Limb (tissue), 2 donors: ENCODE data around the gene LTC4S.
"Not testable (repeated sequence)": the region's sequence is repeated elsewhere in the genome, so short reads cannot be mapped to it uniquely, and the experiment has no call there.

Experiments
- DNase-seq, 2 donors: peaks; one replicate each; pipeline ENCODE4 v3.0.0-alpha.2; 2016; ENCODE audit errors: extremely low spot score in 2 of 2

LTC4S gene

GRCh38 chr5:179793468-179794139 lies at the start of gene LTC4S:
Gene LTC4S (plus strand): TSS chr5:179793986. CDS start chr5:179794081, 95 bp downstream.
- DNase-seq, result peak; percentile 34 to 59

- DNase-seq, result not testable (repeated sequence)
Measured at GRCh38 chr5:179744106-179744505, 49.7 kb upstream of the LTC4S start.

GRCh38 chr5:179746872-179747271 lies 46.9 kb upstream of the LTC4S start:
- DNase-seq, result no peak

GRCh38 chr5:179747811-179748210 lies 46.0 kb upstream of the LTC4S start:
- no peak for DNase-seq

GRCh38 chr5:179749857-179750508 lies 43.8 kb upstream of the LTC4S start:
- no peak for DNase-seq

- DNase-seq, result no peak
Measured at GRCh38 chr5:179753971-179754370, 39.8 kb upstream of the LTC4S start.

GRCh38 chr5:179755022-179755421 lies 38.8 kb upstream of the LTC4S start:
- DNase-seq, result no peak

GRCh38 chr5:179758955-179759354 lies 34.8 kb upstream of the LTC4S start:
- DNase-seq, result no peak

- DNase-seq, result no peak
Measured at GRCh38 chr5:179759581-179760551, 33.9 kb upstream of the LTC4S start.

GRCh38 chr5:179762079-179762780 lies 31.6 kb upstream of the LTC4S start:
- DNase-seq, result no peak

GRCh38 chr5:179762781-179763176 lies 31.0 kb upstream of the LTC4S start:
- DNase-seq, result no peak

- DNase-seq, result peak; percentile 60 to 79
Measured at GRCh38 chr5:179763215-179763945, 30.4 kb upstream of the LTC4S start.

GRCh38 chr5:179764056-179764455 lies 29.7 kb upstream of the LTC4S start:
- no peak for DNase-seq

GRCh38 chr5:179765400-179765799 lies 28.4 kb upstream of the LTC4S start:
- DNase-seq, result no peak

GRCh38 chr5:179766021-179766725 lies 27.6 kb upstream of the LTC4S start:
- DNase-seq, result no peak

- DNase-seq, result no peak
Measured at GRCh38 chr5:179766726-179767455, 26.9 kb upstream of the LTC4S start.

GRCh38 chr5:179767496-179768100 lies 26.2 kb upstream of the LTC4S start:
- no peak for DNase-seq

GRCh38 chr5:179768326-179769085 lies 25.3 kb upstream of the LTC4S start:
- no peak for DNase-seq
